H9 (cell line): ENCODE measurements around the gene EPHB2. TPM values are rescaled to one million over a fixed set of nuclear protein-coding genes. Genes with fewer than 3 reads are reported as not detected.

Experiments
- DNase-seq: peaks from one replicate; pipeline ENCODE4 v3.0.0-alpha.2; 2017
- H2AFZ ChIP-seq: one replicate; pipeline ENCODE4 v1.6.1; 2013; ENCODE audit warnings: mild to moderate bottlenecking, low read length, control low read depth, moderate library complexity
- H2AK5ac ChIP-seq: 2 replicates; pipeline ENCODE4 v1.6.1; 2013; ENCODE audit warnings: low read length, control low read depth, mixed read lengths; ENCODE audit not compliant: insufficient read length
- H2BK120ac ChIP-seq: one replicate; pipeline ENCODE4 v1.6.1; 2013; ENCODE audit warnings: low read depth, mild to moderate bottlenecking, low read length, control low read depth, inconsistent platforms; ENCODE audit not compliant: poor library complexity, severe bottlenecking
- H2BK12ac ChIP-seq: 2 replicates; pipeline ENCODE4 v1.6.1; 2013; ENCODE audit warnings: low read length, control low read depth, mixed read lengths, low read depth; ENCODE audit not compliant: insufficient read length
- H2BK15ac ChIP-seq: 2 replicates; pipeline ENCODE4 v1.6.1; 2013; ENCODE audit warnings: low read depth, low read length, control low read depth
- H2BK20ac ChIP-seq: one replicate; pipeline ENCODE4 v1.6.1; 2013; ENCODE audit warnings: low read depth, mild to moderate bottlenecking, low read length, control low read depth, inconsistent platforms; ENCODE audit not compliant: poor library complexity, severe bottlenecking
- H2BK5ac ChIP-seq: 2 replicates; pipeline ENCODE4 v1.6.1; 2013; ENCODE audit warnings: low read length, control low read depth, mixed read lengths; ENCODE audit not compliant: insufficient read length
- H3K14ac ChIP-seq: 2 replicates; pipeline ENCODE4 v1.6.1; 2013; ENCODE audit warnings: low read length, control low read depth; ENCODE audit not compliant: insufficient read depth
- H3K18ac ChIP-seq: 2 replicates; pipeline ENCODE4 v1.6.1; 2013; ENCODE audit warnings: low read depth, mild to moderate bottlenecking, mixed read lengths, low read length, control low read depth; ENCODE audit not compliant: insufficient read length
- H3K23ac ChIP-seq: 2 replicates; pipeline ENCODE4 v1.6.1; 2013; ENCODE audit warnings: low read length, control low read depth, mixed read lengths, low read depth; ENCODE audit not compliant: insufficient read length
- H3K23me2 ChIP-seq: 2 replicates; pipeline ENCODE4 v1.6.1; 2013; ENCODE audit warnings: low read depth, mild to moderate bottlenecking, mixed read lengths, low read length, control low read depth; ENCODE audit not compliant: insufficient read length, poor library complexity, severe bottlenecking
- H3K27ac ChIP-seq: 2 replicates; pipeline ENCODE4 v1.5.1; 2013; ENCODE audit warnings: low read length, control low read depth, mixed read lengths, low read depth; ENCODE audit not compliant: insufficient read length
- H3K27me3 ChIP-seq: 2 replicates; pipeline ENCODE4 v1.6.1; 2013; ENCODE audit warnings: low read length, control low read depth, inconsistent platforms; ENCODE audit not compliant: insufficient read depth
- H3K4ac ChIP-seq: 2 replicates; pipeline ENCODE4 v1.6.1; 2013; ENCODE audit warnings: low read depth, mild to moderate bottlenecking, control low read depth, inconsistent platforms, low read length, moderate library complexity
- H3K4me1 ChIP-seq: 2 replicates; pipeline ENCODE4 v1.6.1; 2013; ENCODE audit warnings: low read length, control low read depth, inconsistent platforms; ENCODE audit not compliant: insufficient read depth
- H3K4me2 ChIP-seq: 2 replicates; pipeline ENCODE4 v1.6.1; 2013; ENCODE audit warnings: low read length, control low read depth, mixed read lengths; ENCODE audit not compliant: insufficient read length, insufficient read depth
- H3K56ac ChIP-seq: 2 replicates; pipeline ENCODE4 v1.6.1; 2013; ENCODE audit warnings: low read depth, mild to moderate bottlenecking, mixed read lengths, low read length, control low read depth; ENCODE audit not compliant: insufficient read length
- H3K79me1 ChIP-seq: 2 replicates; pipeline ENCODE4 v1.6.1; 2013; ENCODE audit warnings: low read depth, mild to moderate bottlenecking, moderate library complexity, low read length, control low read depth, inconsistent platforms; ENCODE audit not compliant: insufficient read depth, poor library complexity, severe bottlenecking
- H3K79me2 ChIP-seq: 2 replicates; pipeline ENCODE4 v1.6.1; 2013; ENCODE audit warnings: low read length, control low read depth, inconsistent platforms; ENCODE audit not compliant: insufficient read depth
- H3K9ac ChIP-seq: 2 replicates; pipeline ENCODE4 v1.6.1; 2013; ENCODE audit warnings: low read length, control low read depth, mixed read lengths; ENCODE audit not compliant: insufficient read length; ENCODE audit errors: extremely low read depth
- H3K9me3 ChIP-seq: one replicate; pipeline ENCODE4 v1.6.1; 2013; ENCODE audit warnings: low read depth, low read length, inconsistent platforms; ENCODE audit not compliant: control insufficient read depth
- H3T11ph ChIP-seq: one replicate; pipeline ENCODE4 v1.6.1; 2013; ENCODE audit warnings: mild to moderate bottlenecking, low read length, control low read depth, inconsistent platforms
- H4K20me1 ChIP-seq: one replicate; pipeline ENCODE4 v1.6.1; 2013; ENCODE audit not compliant: control insufficient read depth, insufficient read length, insufficient read depth
- H4K5ac ChIP-seq: 2 replicates; pipeline ENCODE4 v1.6.1; 2013; ENCODE audit warnings: low read depth, mild to moderate bottlenecking, mixed read lengths, low read length, control low read depth; ENCODE audit not compliant: insufficient read length
- H4K8ac ChIP-seq: replicated peaks from 2 replicates; pipeline ENCODE4 v1.6.1; 2013; ENCODE audit warnings: low read length, control low read depth, mixed read lengths, low read depth; ENCODE audit not compliant: insufficient read length
- H4K91ac ChIP-seq: 2 replicates; pipeline ENCODE4 v1.6.1; 2013; ENCODE audit warnings: low read depth, mild to moderate bottlenecking, moderate library complexity, mixed read lengths, low read length, control low read depth; ENCODE audit not compliant: insufficient read length
- H3K27ac Mint-ChIP-seq, 3 experiments: 2 replicates in 2 of 3; 3 replicates in 1 of 3; pipeline ENCODE4 v1.8.0; 2020 to 2021; ENCODE audit warnings: mixed read lengths in 3 of 3, mild to moderate bottlenecking in 1 of 3, moderate library complexity in 1 of 3
- H3K27me3 Mint-ChIP-seq: 2 replicates; pipeline ENCODE4 v1.8.0; 2021; ENCODE audit warnings: low read depth, mild to moderate bottlenecking, moderate library complexity, mixed read lengths
- H3K36me3 Mint-ChIP-seq, 3 experiments: 2 replicates in 2 of 3; 3 replicates in 1 of 3; pipeline ENCODE4 v1.8.0; 2020 to 2021; ENCODE audit warnings: low read depth in 3 of 3, mixed read lengths in 3 of 3; ENCODE audit not compliant: insufficient read depth in 1 of 3
- H3K4me1 Mint-ChIP-seq, 2 experiments: 2 replicates each; pipeline ENCODE4 v1.8.0; 2020; ENCODE audit warnings: mixed read lengths in 2 of 2
- H3K4me3 Mint-ChIP-seq, 2 experiments: 2 replicates in 1 of 2; 3 replicates in 1 of 2; pipeline ENCODE4 v1.8.0; 2020 to 2021; ENCODE audit warnings: mild to moderate bottlenecking in 2 of 2, mixed read lengths in 2 of 2, moderate library complexity in 1 of 2
- H3K9me3 Mint-ChIP-seq, 2 experiments: 2 replicates in 1 of 2; 3 replicates in 1 of 2; pipeline ENCODE4 v1.8.0; 2020; ENCODE audit warnings: mild to moderate bottlenecking in 2 of 2, mixed read lengths in 2 of 2, moderate library complexity in 1 of 2
- CTCF ChIP-seq: fragments of 200-600 bp; sonication (generic); conservative IDR thresholded peaks from 3 replicates; pipeline ENCODE4 v1.8.0; 2021; ENCODE audit warnings: antibody characterized with exemption, mild to moderate bottlenecking
- whole genome bisulfite sequencing: extraction: QIAGEN DNeasy Blood & Tissue Kit; methylation state at CpG from one replicate; pipeline ENCODE4 v1.1.7; 2013; ENCODE audit warnings: missing lambda C conversion rate, low lambda C conversion rate, mixed read lengths; ENCODE audit not compliant: insufficient read length; ENCODE audit errors: extremely low coverage; 5-methylcytosine and 5-hydroxymethylcytosine counted together
- total RNA-seq: library from RNA; stranded (reverse); gene quantifications from 2 replicates; pipeline ENCODE4 v1.2.1, GENCODE V29; 2021

The EPHB2 gene
- total RNA-seq, 1 experiment from 2014 or later: 9.5 TPM

GRCh38 chr1:22661880-22662279 is 48.8 kb upstream of the EPHB2 start:
- H3K56ac ChIP-seq: no peak overlapping the region
- H3T11ph ChIP-seq: no peak overlapping the region
- H3K27me3 ChIP-seq: no peaks in the 10 kb centered on the region; the same call in 1 of the 2 replicates
- H3K79me2 ChIP-seq: no peaks in the 10 kb centered on the region
- TF ChIP-seq CTCF: no peak
- H3K23me2 ChIP-seq: no peaks in the 10 kb centered on the region
- H3K36me3 Mint-ChIP-seq: no peaks in the 10 kb centered on the region
- no peak overlapping the region for H3K9ac ChIP-seq
- H3K4me3 Mint-ChIP-seq: peak overlapping the region in 1 of 2 experiments; percentile 54; a peak in 2 of 5 replicates
- peaks cover 5 to 7% of the 10 kb centered on the region in 2 experiments for H3K4me1 Mint-ChIP-seq
- no peak overlapping the region for H3K4ac ChIP-seq
- H4K5ac ChIP-seq: no peak overlapping the region
- H4K8ac ChIP-seq: no peak overlapping the region
- H2BK15ac ChIP-seq: no peak overlapping the region
- H2AK5ac ChIP-seq: no peak overlapping the region
- H3K4me2 ChIP-seq: no peak overlapping the region
- no peak overlapping the region for H2BK120ac ChIP-seq
- H3K79me1 ChIP-seq: no peaks in the 10 kb centered on the region
- H3K27me3 Mint-ChIP-seq: peaks cover 6% of the 10 kb centered on the region
- no peak overlapping the region for H2BK20ac ChIP-seq
- H4K20me1 ChIP-seq: no peaks in the 10 kb centered on the region
- WGBS: no CpG with 5 or more reads among the region's 2 CpGs
- no peaks in the 10 kb centered on the region for H3K9me3 ChIP-seq
- no peak overlapping the region for H4K91ac ChIP-seq
- H3K18ac ChIP-seq: no peak overlapping the region
- no peaks in the 10 kb centered on the region for H3K4me1 ChIP-seq
- no peak overlapping the region for H2BK5ac ChIP-seq
- no peak overlapping the region for H2AFZ ChIP-seq
- no peak overlapping the region for H3K23ac ChIP-seq
- H3K14ac ChIP-seq: no peak overlapping the region
- no peak overlapping the region; a peak in 1 of 7 replicates for H3K27ac Mint-ChIP-seq
- H2BK12ac ChIP-seq: no peak overlapping the region
- no peak for DNase-seq
- H3K9me3 Mint-ChIP-seq: no peaks in the 10 kb centered on the region
- H3K27ac ChIP-seq: no peak overlapping the region
